ENCODE results near the gene MYO5C.

DNA sequence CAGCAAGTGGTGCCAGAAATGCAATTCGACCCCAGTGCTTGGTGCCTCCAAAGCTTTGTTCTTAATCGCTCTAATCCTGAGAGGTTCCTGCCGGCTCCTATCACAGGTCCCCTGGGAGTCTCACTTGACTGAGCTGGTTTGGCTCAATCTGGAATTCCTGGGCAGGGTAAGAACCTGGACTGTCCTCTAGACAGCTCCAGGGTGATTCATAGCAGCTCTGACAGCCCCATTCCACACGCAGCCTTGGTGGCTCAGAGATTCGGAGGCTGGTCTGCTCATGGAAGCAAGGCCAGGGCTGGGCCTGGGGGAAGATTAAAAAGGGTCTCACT lies 37.9 kb downstream of the MYO5C start:
- TF ChIP-seq, protein P1, sequence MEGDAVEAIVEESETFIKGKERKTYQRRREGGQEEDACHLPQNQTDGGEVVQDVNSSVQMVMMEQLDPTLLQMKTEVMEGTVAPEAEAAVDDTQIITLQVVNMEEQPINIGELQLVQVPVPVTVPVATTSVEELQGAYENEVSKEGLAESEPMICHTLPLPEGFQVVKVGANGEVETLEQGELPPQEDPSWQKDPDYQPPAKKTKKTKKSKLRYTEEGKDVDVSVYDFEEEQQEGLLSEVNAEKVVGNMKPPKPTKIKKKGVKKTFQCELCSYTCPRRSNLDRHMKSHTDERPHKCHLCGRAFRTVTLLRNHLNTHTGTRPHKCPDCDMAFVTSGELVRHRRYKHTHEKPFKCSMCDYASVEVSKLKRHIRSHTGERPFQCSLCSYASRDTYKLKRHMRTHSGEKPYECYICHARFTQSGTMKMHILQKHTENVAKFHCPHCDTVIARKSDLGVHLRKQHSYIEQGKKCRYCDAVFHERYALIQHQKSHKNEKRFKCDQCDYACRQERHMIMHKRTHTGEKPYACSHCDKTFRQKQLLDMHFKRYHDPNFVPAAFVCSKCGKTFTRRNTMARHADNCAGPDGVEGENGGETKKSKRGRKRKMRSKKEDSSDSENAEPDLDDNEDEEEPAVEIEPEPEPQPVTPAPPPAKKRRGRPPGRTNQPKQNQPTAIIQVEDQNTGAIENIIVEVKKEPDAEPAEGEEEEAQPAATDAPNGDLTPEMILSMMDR (conservative IDR thresholded peaks at IDR 0.05), result no peak
- no peak for TF ChIP-seq ZFX (IDR thresholded peaks at IDR 0.05)
